ENCODE measurements around the gene SMCO2. TPM values are rescaled to one million over a fixed set of nuclear protein-coding genes. Genes with fewer than 3 reads are reported as not detected.

Gene SMCO2
- total RNA-seq, 4 donors from 2014 or later: not detected

DNA sequence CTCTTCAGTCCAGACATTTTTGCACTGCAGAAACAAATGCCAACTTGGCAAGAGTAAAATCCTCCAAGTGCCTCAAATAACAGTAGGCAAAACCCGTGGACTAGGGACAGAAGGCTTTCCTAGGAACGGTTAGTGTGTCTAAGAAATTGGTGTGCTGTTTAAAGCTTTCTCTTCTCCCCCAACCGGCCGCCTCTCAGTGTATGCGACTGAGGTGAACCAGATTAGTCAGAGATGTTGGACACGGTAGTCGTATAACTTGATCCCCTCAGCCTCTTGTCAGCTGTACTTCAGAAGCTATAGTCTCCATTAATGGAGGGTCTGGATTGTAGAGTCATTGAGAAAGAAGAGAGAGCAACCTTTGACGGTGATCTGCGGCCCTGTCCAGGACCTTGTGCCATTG is 99.1 kb downstream of the SMCO2 start:
- no peak for DNase-seq (ENCODE audit: low spot score)
- TF ChIP-seq, protein P1, sequence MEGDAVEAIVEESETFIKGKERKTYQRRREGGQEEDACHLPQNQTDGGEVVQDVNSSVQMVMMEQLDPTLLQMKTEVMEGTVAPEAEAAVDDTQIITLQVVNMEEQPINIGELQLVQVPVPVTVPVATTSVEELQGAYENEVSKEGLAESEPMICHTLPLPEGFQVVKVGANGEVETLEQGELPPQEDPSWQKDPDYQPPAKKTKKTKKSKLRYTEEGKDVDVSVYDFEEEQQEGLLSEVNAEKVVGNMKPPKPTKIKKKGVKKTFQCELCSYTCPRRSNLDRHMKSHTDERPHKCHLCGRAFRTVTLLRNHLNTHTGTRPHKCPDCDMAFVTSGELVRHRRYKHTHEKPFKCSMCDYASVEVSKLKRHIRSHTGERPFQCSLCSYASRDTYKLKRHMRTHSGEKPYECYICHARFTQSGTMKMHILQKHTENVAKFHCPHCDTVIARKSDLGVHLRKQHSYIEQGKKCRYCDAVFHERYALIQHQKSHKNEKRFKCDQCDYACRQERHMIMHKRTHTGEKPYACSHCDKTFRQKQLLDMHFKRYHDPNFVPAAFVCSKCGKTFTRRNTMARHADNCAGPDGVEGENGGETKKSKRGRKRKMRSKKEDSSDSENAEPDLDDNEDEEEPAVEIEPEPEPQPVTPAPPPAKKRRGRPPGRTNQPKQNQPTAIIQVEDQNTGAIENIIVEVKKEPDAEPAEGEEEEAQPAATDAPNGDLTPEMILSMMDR (IDR thresholded peaks at IDR 0.05): no peak
- no peak for ATAC-seq (ENCODE audit: low FRiP score)

DNA sequence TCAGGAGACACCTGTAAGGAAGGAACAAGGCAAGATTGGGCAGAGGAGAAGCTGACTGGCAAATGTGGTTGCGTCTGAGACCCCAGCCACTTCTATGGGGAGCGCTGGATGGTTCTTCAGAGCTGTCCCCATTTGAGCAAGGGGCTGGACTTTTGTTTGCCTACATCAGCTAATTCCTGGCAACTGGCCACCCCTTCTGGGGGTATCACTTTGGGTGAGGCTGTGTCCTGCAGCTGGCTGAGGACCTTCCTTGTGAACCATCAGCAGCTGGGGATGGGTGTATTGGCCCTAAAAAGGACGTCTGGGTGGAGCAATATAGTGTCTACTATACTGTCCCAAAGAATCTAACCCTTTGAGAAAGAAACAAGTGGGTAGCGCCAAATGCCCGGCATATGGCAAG is 101.1 kb downstream of the SMCO2 start:
- ATAC-seq (ENCODE audit: low FRiP score): no peak
- no peak for DNase-seq (ENCODE audit: low spot score)
- TF ChIP-seq, protein P1 (IDR thresholded peaks at IDR 0.05): no peak

DNA sequence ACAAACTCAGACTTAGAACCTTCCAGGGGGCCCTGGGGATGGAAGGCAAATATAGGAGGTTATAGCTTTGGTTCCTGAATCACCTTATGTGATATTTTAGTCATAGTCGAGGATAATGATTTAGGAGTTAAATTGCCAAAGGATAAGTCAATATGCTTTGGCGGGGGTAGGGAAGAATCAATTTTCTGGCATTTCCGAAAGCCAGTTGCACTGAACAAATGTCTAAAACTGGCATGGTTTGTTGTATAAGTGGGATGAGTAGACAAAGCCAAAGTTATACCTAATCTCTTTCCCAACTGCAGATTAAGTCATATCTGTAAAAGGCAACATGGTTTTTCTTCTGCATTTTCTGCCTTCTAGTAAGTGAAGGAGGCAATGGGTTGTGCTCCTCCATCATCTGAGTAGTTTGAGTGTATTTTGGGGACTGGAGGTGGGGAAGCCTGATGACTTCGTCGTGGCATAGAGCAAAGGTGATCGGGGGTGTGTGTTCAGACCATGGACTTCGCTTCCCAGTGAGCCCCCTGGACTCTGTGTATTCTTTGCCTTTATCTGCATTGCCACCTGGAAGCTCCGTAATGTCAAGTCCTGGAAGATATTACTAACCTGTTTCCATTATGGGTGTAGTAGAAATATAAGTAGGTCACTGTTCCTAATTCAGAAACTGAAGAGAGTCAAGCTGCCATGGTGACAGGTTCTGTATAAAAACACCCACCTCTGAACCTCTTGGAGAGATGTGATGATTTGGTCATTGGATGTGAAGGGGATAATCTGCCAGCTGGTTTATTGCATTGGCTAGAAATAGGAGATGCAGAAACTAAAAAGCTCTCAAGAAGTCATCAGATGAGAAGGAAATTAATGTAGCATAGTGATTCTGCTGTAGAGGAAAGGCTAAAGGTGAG is 102.0 kb downstream of the SMCO2 start:
- ATAC-seq (ENCODE audit: low FRiP score) (no peak), DNase-seq (ENCODE audit: low spot score) (no peak)
- TF ChIP-seq, protein P1 (IDR thresholded peaks at IDR 0.05): no peak

DNA sequence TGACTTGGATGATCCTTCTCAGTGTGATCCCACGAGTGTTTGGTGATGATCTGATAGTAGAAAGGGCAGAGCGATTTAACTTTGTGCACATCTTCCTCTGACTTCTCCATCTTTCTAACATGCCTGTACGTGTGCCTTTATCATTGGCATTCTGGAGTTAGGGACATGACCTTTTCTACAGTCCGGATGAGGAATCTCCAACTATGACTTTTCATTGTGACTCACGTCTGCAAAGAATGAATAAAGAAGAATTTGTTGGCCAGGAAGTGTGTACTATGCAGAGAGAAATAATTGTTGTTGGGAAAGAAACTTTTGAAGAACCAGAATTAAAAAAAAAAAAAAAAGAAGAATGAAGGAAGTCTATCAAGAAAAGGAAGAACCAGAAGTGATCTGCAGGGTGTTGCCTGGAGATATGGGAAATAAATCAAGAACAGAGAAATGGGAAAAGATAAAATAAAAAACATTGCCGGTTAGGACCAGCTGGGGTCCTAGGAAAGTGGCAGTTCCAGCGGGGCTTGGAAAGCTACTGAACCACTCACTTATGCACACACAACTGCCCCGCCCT is 102.8 kb downstream of the SMCO2 start:
- TF ChIP-seq, protein P1 (IDR thresholded peaks at IDR 0.05): no peak
- peak; percentile 67 for ATAC-seq (ENCODE audit: low FRiP score)
- no peak for DNase-seq (ENCODE audit: low spot score)

DNA sequence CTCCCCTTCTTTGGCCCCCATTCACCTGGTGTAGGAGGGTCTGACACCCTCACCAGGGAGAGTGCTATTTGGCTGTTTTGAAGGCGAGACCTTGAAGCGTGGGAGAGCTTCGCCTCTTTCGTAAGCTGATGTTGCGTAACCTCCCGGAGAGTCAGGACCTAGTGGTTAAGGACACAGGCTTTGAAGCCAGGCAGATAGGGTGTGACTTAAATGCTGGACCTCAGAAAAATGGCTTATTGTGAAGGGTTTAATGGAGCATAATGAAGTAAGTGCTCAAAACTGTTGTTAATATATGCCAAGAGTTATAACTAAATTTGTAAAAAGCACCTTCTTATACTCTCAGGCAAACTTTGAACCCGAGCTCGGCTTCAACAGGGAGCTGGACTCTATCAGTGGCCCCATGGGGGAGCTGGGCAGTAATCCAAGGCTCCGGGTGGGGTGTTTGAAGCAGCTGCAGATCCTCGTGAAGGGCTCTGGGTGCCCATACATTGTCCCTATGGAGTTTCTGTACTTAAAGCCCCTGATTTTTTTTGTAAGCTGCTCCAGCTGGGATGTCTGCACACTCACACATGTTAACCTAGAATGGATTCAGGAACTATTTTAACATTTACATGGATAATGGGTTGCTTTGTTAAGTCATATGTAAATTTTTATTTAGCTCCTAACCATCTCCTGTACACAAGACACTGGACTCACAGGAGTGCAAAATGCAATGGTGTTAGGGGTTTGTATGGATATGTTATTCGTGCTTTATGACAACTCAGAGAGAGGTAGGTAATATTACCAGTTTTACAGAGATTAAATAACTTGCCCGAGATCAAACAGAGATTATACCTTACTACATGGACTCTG is 103.5 kb downstream of the SMCO2 start:
- DNase-seq (ENCODE audit: low spot score) (peak; percentile 67), ATAC-seq (ENCODE audit: low FRiP score) (peak; percentile 78)
- TF ChIP-seq, protein P1 (IDR thresholded peaks at IDR 0.05): no peak

DNA sequence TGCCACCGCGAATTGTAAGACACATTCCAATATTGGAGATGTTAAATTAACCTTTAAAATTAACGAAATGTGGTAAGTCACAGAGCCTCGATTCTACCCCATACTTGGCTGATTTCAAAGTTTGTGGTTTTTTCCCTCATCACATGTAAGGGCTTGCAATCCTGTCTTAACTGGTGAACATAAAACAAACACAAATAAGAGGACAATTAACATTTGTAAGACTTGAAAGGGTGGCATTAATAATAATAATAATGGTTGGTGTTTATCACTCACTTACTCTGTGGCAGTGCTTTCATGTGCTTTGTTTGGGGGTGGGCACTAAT is 104.1 kb downstream of the SMCO2 start:
- TF ChIP-seq, protein P1 (IDR thresholded peaks at IDR 0.05): no peak
- DNase-seq (ENCODE audit: low spot score) (no peak), ATAC-seq (ENCODE audit: low FRiP score) (no peak)

All from omental fat pad (tissue), 4 donors.